Measurements from ENCODE around the gene MCF2L2.

The MCF2L2 gene

GRCh38 chr3:183217548-183218332, 210.7 kb downstream of the MCF2L2 start:
- no peaks in the 10 kb centered on the region for H3K27me3 ChIP-seq (ENCODE audit: control insufficient read depth in 1 of 2, insufficient read depth in 2 of 2, low read length in 2 of 2)
- H3K9ac ChIP-seq (ENCODE audit: low read depth in 1 of 2, low read length in 2 of 2), result no peak overlapping the region
- peaks cover 10 to 16% of the 10 kb centered on the region in 2 donors for H3K4me1 ChIP-seq (ENCODE audit: control insufficient read depth in 1 of 2, insufficient read depth in 2 of 2, low read length in 2 of 2)
- no peaks in the 10 kb centered on the region for H3K9me3 ChIP-seq (ENCODE audit: control insufficient read depth in 1 of 2, low read length in 2 of 2)
- H3K4me3 ChIP-seq (ENCODE audit: low read depth in 1 of 2, low read length in 2 of 2), result no peak overlapping the region
- no peak overlapping the region for H3K27ac ChIP-seq (ENCODE audit: low read depth, low read length)
- no peaks in the 10 kb centered on the region for H3K36me3 ChIP-seq (ENCODE audit: control insufficient read depth in 1 of 2, insufficient read depth in 2 of 2, low read length in 2 of 2)

- Histone ChIP-seq H3K36me3 (ENCODE audit: control insufficient read depth in 1 of 2, insufficient read depth in 2 of 2, low read length in 2 of 2) (no peaks in the 10 kb centered on the region), H3K4me3 (ENCODE audit: low read depth in 1 of 2, low read length in 2 of 2) (no peak overlapping the region), H3K27ac (ENCODE audit: low read depth, low read length) (no peak overlapping the region), H3K9ac (ENCODE audit: low read depth in 1 of 2, low read length in 2 of 2) (no peak overlapping the region), H3K27me3 (ENCODE audit: control insufficient read depth in 1 of 2, insufficient read depth in 2 of 2, low read length in 2 of 2) (no peaks in the 10 kb centered on the region), H3K4me1 (ENCODE audit: control insufficient read depth in 1 of 2, insufficient read depth in 2 of 2, low read length in 2 of 2) (peaks cover 28 to 30% of the 10 kb centered on the region in 2 donors), H3K9me3 (ENCODE audit: control insufficient read depth in 1 of 2, low read length in 2 of 2) (no peaks in the 10 kb centered on the region)
Measured at GRCh38 chr3:183215591-183216202, 212.7 kb downstream of the MCF2L2 start.

- Histone ChIP-seq H3K9ac (ENCODE audit: low read depth in 1 of 2, low read length in 2 of 2) (no peak overlapping the region), H3K27ac (ENCODE audit: low read depth, low read length) (no peak overlapping the region), H3K36me3 (ENCODE audit: control insufficient read depth in 1 of 2, insufficient read depth in 2 of 2, low read length in 2 of 2) (no peaks in the 10 kb centered on the region)
Measured at GRCh38 chr3:183214277-183214612, 214.2 kb downstream of the MCF2L2 start.

GRCh38 chr3:183213415-183214276, 214.8 kb downstream of the MCF2L2 start:
- H3K9me3 ChIP-seq (ENCODE audit: control insufficient read depth in 1 of 2, low read length in 2 of 2), result no peaks in the 10 kb centered on the region
- no peak overlapping the region for H3K27ac ChIP-seq (ENCODE audit: low read depth, low read length)
- no peak overlapping the region for H3K4me3 ChIP-seq (ENCODE audit: low read depth in 1 of 2, low read length in 2 of 2)
- no peaks in the 10 kb centered on the region for H3K27me3 ChIP-seq (ENCODE audit: control insufficient read depth in 1 of 2, insufficient read depth in 2 of 2, low read length in 2 of 2)
- H3K36me3 ChIP-seq (ENCODE audit: control insufficient read depth in 1 of 2, insufficient read depth in 2 of 2, low read length in 2 of 2), result no peaks in the 10 kb centered on the region
- H3K9ac ChIP-seq (ENCODE audit: low read depth in 1 of 2, low read length in 2 of 2), result no peak overlapping the region
- peaks cover 32 to 34% of the 10 kb centered on the region in 2 donors for H3K4me1 ChIP-seq (ENCODE audit: control insufficient read depth in 1 of 2, insufficient read depth in 2 of 2, low read length in 2 of 2)

More at GRCh38 chr3:183214277-183214612, 214.2 kb downstream of the MCF2L2 start:
- no peak overlapping the region for H3K4me3 ChIP-seq (ENCODE audit: low read depth in 1 of 2, low read length in 2 of 2)
- H3K9me3 ChIP-seq (ENCODE audit: control insufficient read depth in 1 of 2, low read length in 2 of 2), result no peaks in the 10 kb centered on the region
- H3K27me3 ChIP-seq (ENCODE audit: control insufficient read depth in 1 of 2, insufficient read depth in 2 of 2, low read length in 2 of 2), result no peaks in the 10 kb centered on the region
- H3K4me1 ChIP-seq (ENCODE audit: control insufficient read depth in 1 of 2, insufficient read depth in 2 of 2, low read length in 2 of 2), result peaks cover 32 to 34% of the 10 kb centered on the region in 2 donors

- H3K27ac ChIP-seq (ENCODE audit: low read depth, low read length), result no peak overlapping the region
- H3K4me3 ChIP-seq (ENCODE audit: low read depth in 1 of 2, low read length in 2 of 2), result no peak overlapping the region
- no peaks in the 10 kb centered on the region for H3K36me3 ChIP-seq (ENCODE audit: control insufficient read depth in 1 of 2, insufficient read depth in 2 of 2, low read length in 2 of 2)
Measured at GRCh38 chr3:183212565-183212964, 215.9 kb downstream of the MCF2L2 start.

GRCh38 chr3:183212096-183212495, 216.3 kb downstream of the MCF2L2 start:
- no peak overlapping the region for H3K9ac ChIP-seq (ENCODE audit: low read depth in 1 of 2, low read length in 2 of 2)
- no peak overlapping the region for H3K27ac ChIP-seq (ENCODE audit: low read depth, low read length)
- no peaks in the 10 kb centered on the region for H3K36me3 ChIP-seq (ENCODE audit: control insufficient read depth in 1 of 2, insufficient read depth in 2 of 2, low read length in 2 of 2)
- peaks cover 36 to 39% of the 10 kb centered on the region in 2 donors for H3K4me1 ChIP-seq (ENCODE audit: control insufficient read depth in 1 of 2, insufficient read depth in 2 of 2, low read length in 2 of 2)
- no peaks in the 10 kb centered on the region for H3K27me3 ChIP-seq (ENCODE audit: control insufficient read depth in 1 of 2, insufficient read depth in 2 of 2, low read length in 2 of 2)
- no peak overlapping the region for H3K4me3 ChIP-seq (ENCODE audit: low read depth in 1 of 2, low read length in 2 of 2)
- H3K9me3 ChIP-seq (ENCODE audit: control insufficient read depth in 1 of 2, low read length in 2 of 2), result no peaks in the 10 kb centered on the region

More at GRCh38 chr3:183212565-183212964, 215.9 kb downstream of the MCF2L2 start:
- no peaks in the 10 kb centered on the region for H3K27me3 ChIP-seq (ENCODE audit: control insufficient read depth in 1 of 2, insufficient read depth in 2 of 2, low read length in 2 of 2)
- peaks cover 32 to 34% of the 10 kb centered on the region in 2 donors for H3K4me1 ChIP-seq (ENCODE audit: control insufficient read depth in 1 of 2, insufficient read depth in 2 of 2, low read length in 2 of 2)
- no peak overlapping the region for H3K9ac ChIP-seq (ENCODE audit: low read depth in 1 of 2, low read length in 2 of 2)
- no peaks in the 10 kb centered on the region for H3K9me3 ChIP-seq (ENCODE audit: control insufficient read depth in 1 of 2, low read length in 2 of 2)

- H3K9ac ChIP-seq (ENCODE audit: low read depth in 1 of 2, low read length in 2 of 2), result peak overlapping the region; percentile 4 to 19
- no peak overlapping the region for H3K4me3 ChIP-seq (ENCODE audit: low read depth in 1 of 2, low read length in 2 of 2)
- H3K36me3 ChIP-seq (ENCODE audit: control insufficient read depth in 1 of 2, insufficient read depth in 2 of 2, low read length in 2 of 2), result no peaks in the 10 kb centered on the region
- H3K27me3 ChIP-seq (ENCODE audit: control insufficient read depth in 1 of 2, insufficient read depth in 2 of 2, low read length in 2 of 2), result no peaks in the 10 kb centered on the region
- H3K27ac ChIP-seq (ENCODE audit: low read depth, low read length), result no peak overlapping the region
- H3K4me1 ChIP-seq (ENCODE audit: control insufficient read depth in 1 of 2, insufficient read depth in 2 of 2, low read length in 2 of 2), result peaks cover 37 to 41% of the 10 kb centered on the region in 2 donors
- H3K9me3 ChIP-seq (ENCODE audit: control insufficient read depth in 1 of 2, low read length in 2 of 2), result no peaks in the 10 kb centered on the region
Measured at GRCh38 chr3:183211352-183211751, 217.1 kb downstream of the MCF2L2 start.

- H3K9ac ChIP-seq (ENCODE audit: low read depth in 1 of 2, low read length in 2 of 2), result peak overlapping the region in 1 of 2 donors; percentile 4
- no peaks in the 10 kb centered on the region for H3K27me3 ChIP-seq (ENCODE audit: control insufficient read depth in 1 of 2, insufficient read depth in 2 of 2, low read length in 2 of 2)
- H3K9me3 ChIP-seq (ENCODE audit: control insufficient read depth in 1 of 2, low read length in 2 of 2), result no peaks in the 10 kb centered on the region
- H3K27ac ChIP-seq (ENCODE audit: low read depth, low read length), result peak overlapping the region; percentile 26
- H3K4me1 ChIP-seq (ENCODE audit: control insufficient read depth in 1 of 2, insufficient read depth in 2 of 2, low read length in 2 of 2), result peaks cover 37 to 41% of the 10 kb centered on the region in 2 donors
- no peak overlapping the region for H3K4me3 ChIP-seq (ENCODE audit: low read depth in 1 of 2, low read length in 2 of 2)
- no peaks in the 10 kb centered on the region for H3K36me3 ChIP-seq (ENCODE audit: control insufficient read depth in 1 of 2, insufficient read depth in 2 of 2, low read length in 2 of 2)
Measured at GRCh38 chr3:183210862-183211341, 217.5 kb downstream of the MCF2L2 start.

GRCh38 chr3:183210341-183210740, 218.1 kb downstream of the MCF2L2 start:
- peaks cover 37 to 41% of the 10 kb centered on the region in 2 donors for H3K4me1 ChIP-seq (ENCODE audit: control insufficient read depth in 1 of 2, insufficient read depth in 2 of 2, low read length in 2 of 2)
- H3K27ac ChIP-seq (ENCODE audit: low read depth, low read length), result no peak overlapping the region
- no peaks in the 10 kb centered on the region for H3K27me3 ChIP-seq (ENCODE audit: control insufficient read depth in 1 of 2, insufficient read depth in 2 of 2, low read length in 2 of 2)

More at GRCh38 chr3:183210341-183210740, 218.1 kb downstream of the MCF2L2 start:
- Histone ChIP-seq H3K9me3 (ENCODE audit: control insufficient read depth in 1 of 2, low read length in 2 of 2) (no peaks in the 10 kb centered on the region), H3K4me3 (ENCODE audit: low read depth in 1 of 2, low read length in 2 of 2) (no peak overlapping the region), H3K36me3 (ENCODE audit: control insufficient read depth in 1 of 2, insufficient read depth in 2 of 2, low read length in 2 of 2) (no peaks in the 10 kb centered on the region), H3K9ac (ENCODE audit: low read depth in 1 of 2, low read length in 2 of 2) (no peak overlapping the region)
